Sigmoid colon (tissue), 4 donors: ENCODE data around the gene MRPL49.

Experiments
- POLR2A ChIP-seq, 2 donors: fragments of 450-650 bp; IDR thresholded peaks; one replicate each; pipeline ENCODE4 v1.6.1; 2016; ENCODE audit warnings: antibody characterized with exemption in 2 of 2, mild to moderate bottlenecking in 2 of 2, moderate library complexity in 2 of 2
- POLR2AphosphoS5 ChIP-seq, 4 donors: sonication (generic); formaldehyde crosslinking; IDR thresholded peaks; one replicate each; pipeline ENCODE4 v1.6.1; 2017; ENCODE audit warnings: antibody characterized with exemption in 4 of 4
- TF ChIP-seq, protein P1 (sequence below), 4 experiments: fragments of 450-650 bp in 3 of 4; fragments of 200-600 bp in 1 of 4; IDR thresholded peaks; one replicate each; pipeline ENCODE4 v1.5.1; 2016 to 2019; ENCODE audit warnings: antibody characterized with exemption in 4 of 4, mild to moderate bottlenecking in 3 of 4, moderate library complexity in 2 of 4

DNA sequence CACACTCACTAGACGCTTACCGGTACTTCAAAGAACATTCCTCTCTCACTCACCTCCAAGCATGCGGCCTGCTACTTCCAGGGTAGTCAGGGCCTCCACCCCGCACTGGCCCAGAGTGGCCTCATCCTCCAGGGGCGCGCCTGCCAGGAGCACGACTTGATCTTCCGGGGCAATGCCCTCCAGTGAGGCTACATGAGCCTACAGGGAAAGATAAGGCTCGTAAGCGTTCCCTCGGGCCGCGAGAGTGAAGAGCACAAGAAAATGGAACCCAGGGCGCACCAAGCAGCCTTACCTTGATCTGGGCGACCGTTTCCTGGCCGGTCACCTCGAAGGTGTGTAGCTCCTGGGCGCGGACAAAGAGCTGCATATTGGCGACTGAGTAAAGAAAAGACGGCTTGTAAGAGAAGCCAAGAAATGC lies 665 bp upstream of the MRPL49 start:
- TF ChIP-seq POLR2A (IDR thresholded peaks at IDR 0.05) (no peak), POLR2AphosphoS5 (IDR thresholded peaks at IDR 0.05) (no peak)
- TF ChIP-seq, protein P1, sequence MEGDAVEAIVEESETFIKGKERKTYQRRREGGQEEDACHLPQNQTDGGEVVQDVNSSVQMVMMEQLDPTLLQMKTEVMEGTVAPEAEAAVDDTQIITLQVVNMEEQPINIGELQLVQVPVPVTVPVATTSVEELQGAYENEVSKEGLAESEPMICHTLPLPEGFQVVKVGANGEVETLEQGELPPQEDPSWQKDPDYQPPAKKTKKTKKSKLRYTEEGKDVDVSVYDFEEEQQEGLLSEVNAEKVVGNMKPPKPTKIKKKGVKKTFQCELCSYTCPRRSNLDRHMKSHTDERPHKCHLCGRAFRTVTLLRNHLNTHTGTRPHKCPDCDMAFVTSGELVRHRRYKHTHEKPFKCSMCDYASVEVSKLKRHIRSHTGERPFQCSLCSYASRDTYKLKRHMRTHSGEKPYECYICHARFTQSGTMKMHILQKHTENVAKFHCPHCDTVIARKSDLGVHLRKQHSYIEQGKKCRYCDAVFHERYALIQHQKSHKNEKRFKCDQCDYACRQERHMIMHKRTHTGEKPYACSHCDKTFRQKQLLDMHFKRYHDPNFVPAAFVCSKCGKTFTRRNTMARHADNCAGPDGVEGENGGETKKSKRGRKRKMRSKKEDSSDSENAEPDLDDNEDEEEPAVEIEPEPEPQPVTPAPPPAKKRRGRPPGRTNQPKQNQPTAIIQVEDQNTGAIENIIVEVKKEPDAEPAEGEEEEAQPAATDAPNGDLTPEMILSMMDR (IDR thresholded peaks at IDR 0.05): no peak
